Measurements from ENCODE around the gene SNX20. TPM values are rescaled to one million over a fixed set of nuclear protein-coding genes. Genes with fewer than 3 reads are reported as not detected.

Gene SNX20
- total RNA-seq, 2 donors from 2014 or later = 0.86 to 1.6 TPM

GRCh38 chr16:50664270-50664669, 16.8 kb downstream of the SNX20 start:
- Histone ChIP-seq H3K27ac (no peak overlapping the region), H3K36me3 (no peaks in the 10 kb centered on the region), H3K27me3 (no peaks in the 10 kb centered on the region), H3K4me1 (no peaks in the 10 kb centered on the region), H3K9ac (ENCODE audit: low read depth in 2 of 2, low read length in 2 of 2) (no peak overlapping the region), H3K4me3 (no peak overlapping the region), H3K9me3 (no peaks in the 10 kb centered on the region)
- DNase-seq = no peak
- no peak for TF ChIP-seq CTCF (IDR thresholded peaks at IDR 0.05)
- intact Hi-C loops (cut with DNase I) = loop anchor here (10.0 kb wide), 1 partner anchor 449 kb away; no protein-coding TSS in a partner anchor

GRCh38 chr16:50662306-50662940, 18.7 kb downstream of the SNX20 start:
- no peak overlapping the region for H3K9ac ChIP-seq (ENCODE audit: low read depth in 2 of 2, low read length in 2 of 2)
- no peaks in the 10 kb centered on the region for H3K4me1 ChIP-seq
- TF ChIP-seq CTCF (IDR thresholded peaks at IDR 0.05) = no peak
- intact Hi-C loops (cut with DNase I) = loop anchor here (10.0 kb wide), 1 partner anchor 448 kb away; no protein-coding TSS in a partner anchor
- H3K9me3 ChIP-seq = no peaks in the 10 kb centered on the region
- no peaks in the 10 kb centered on the region for H3K36me3 ChIP-seq
- H3K27ac ChIP-seq = no peak overlapping the region
- no peak overlapping the region for H3K4me3 ChIP-seq
- DNase-seq = no peak
- H3K27me3 ChIP-seq = no peaks in the 10 kb centered on the region

GRCh38 chr16:50659806-50660205, 21.3 kb downstream of the SNX20 start:
- TF ChIP-seq CTCF (IDR thresholded peaks at IDR 0.05) = no peak
- intact Hi-C loops (cut with DNase I) = loop anchor here (10.0 kb wide), 1 partner anchor 445 kb away; no protein-coding TSS in a partner anchor
- Histone ChIP-seq H3K27ac (no peak overlapping the region), H3K9ac (ENCODE audit: low read depth in 2 of 2, low read length in 2 of 2) (no peak overlapping the region), H3K4me3 (no peak overlapping the region), H3K36me3 (no peaks in the 10 kb centered on the region), H3K4me1 (no peaks in the 10 kb centered on the region), H3K27me3 (no peaks in the 10 kb centered on the region), H3K9me3 (no peaks in the 10 kb centered on the region)
- no peak for DNase-seq

- Histone ChIP-seq H3K27ac (no peak overlapping the region), H3K27me3 (no peaks in the 10 kb centered on the region), H3K4me3 (no peak overlapping the region), H3K9me3 (no peaks in the 10 kb centered on the region), H3K36me3 (no peaks in the 10 kb centered on the region), H3K4me1 (no peaks in the 10 kb centered on the region), H3K9ac (ENCODE audit: low read depth in 2 of 2, low read length in 2 of 2) (no peak overlapping the region)
- no peak for TF ChIP-seq CTCF (IDR thresholded peaks at IDR 0.05)
- DNase-seq = no peak
- intact Hi-C loops (cut with DNase I) = no loop called here
Observed at GRCh38 chr16:50657241-50657640, 23.9 kb downstream of the SNX20 start.

GRCh38 chr16:50655558-50656055, 25.5 kb downstream of the SNX20 start:
- Histone ChIP-seq H3K9ac (ENCODE audit: low read depth in 2 of 2, low read length in 2 of 2) (no peak overlapping the region), H3K9me3 (no peaks in the 10 kb centered on the region), H3K36me3 (no peaks in the 10 kb centered on the region), H3K4me1 (no peaks in the 10 kb centered on the region), H3K27ac (no peak overlapping the region), H3K27me3 (no peaks in the 10 kb centered on the region), H3K4me3 (no peak overlapping the region)
- no peak for DNase-seq
- intact Hi-C loops (cut with DNase I) = no loop called here
- TF ChIP-seq CTCF (IDR thresholded peaks at IDR 0.05) = no peak

Data from colonic mucosa (tissue), 4 donors.